ENCODE measurements around the gene GUCY2C. TPM values are rescaled to one million over a fixed set of nuclear protein-coding genes. Genes with fewer than 3 reads are reported as not detected.
A peak's percentile ranks its signal among the peaks of the same experiment; 100 is the strongest.

The GUCY2C gene
- polyA plus RNA-seq, 1 experiment, result not detected

DNA sequence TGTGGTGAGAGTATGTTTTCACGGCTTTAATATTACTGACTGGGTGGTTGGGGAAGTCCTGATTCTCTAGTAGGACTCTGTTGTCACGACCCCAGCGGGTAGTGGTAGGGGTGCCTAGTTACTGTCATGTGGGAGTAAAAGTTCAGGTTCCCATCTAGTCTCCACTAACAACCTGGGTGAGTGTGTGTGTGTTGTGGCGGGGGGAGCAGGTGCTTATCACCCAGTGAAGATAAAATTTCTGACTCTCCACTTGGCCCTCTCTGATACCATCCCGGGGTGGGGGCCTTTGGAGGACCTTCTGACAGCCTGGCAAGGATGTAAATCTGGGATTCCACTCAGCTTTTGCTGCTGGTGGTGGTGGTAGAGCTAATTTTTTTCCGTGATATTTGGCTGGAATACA is 35.4 kb upstream of the GUCY2C start:
- TF ChIP-seq, protein P1, sequence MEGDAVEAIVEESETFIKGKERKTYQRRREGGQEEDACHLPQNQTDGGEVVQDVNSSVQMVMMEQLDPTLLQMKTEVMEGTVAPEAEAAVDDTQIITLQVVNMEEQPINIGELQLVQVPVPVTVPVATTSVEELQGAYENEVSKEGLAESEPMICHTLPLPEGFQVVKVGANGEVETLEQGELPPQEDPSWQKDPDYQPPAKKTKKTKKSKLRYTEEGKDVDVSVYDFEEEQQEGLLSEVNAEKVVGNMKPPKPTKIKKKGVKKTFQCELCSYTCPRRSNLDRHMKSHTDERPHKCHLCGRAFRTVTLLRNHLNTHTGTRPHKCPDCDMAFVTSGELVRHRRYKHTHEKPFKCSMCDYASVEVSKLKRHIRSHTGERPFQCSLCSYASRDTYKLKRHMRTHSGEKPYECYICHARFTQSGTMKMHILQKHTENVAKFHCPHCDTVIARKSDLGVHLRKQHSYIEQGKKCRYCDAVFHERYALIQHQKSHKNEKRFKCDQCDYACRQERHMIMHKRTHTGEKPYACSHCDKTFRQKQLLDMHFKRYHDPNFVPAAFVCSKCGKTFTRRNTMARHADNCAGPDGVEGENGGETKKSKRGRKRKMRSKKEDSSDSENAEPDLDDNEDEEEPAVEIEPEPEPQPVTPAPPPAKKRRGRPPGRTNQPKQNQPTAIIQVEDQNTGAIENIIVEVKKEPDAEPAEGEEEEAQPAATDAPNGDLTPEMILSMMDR (IDR thresholded peaks at IDR 0.05; ENCODE audit: low read depth, low read length), result no peak
- Histone ChIP-seq H3K27me3 (ENCODE audit: control insufficient read depth, insufficient read depth, low read length) (no peaks in the 10 kb centered on the region), H3K9me3 (ENCODE audit: control insufficient read depth, insufficient read depth, low read length) (no peaks in the 10 kb centered on the region), H3K27ac (ENCODE audit: low read depth, low read length) (no peak overlapping the region), H3K4me3 (ENCODE audit: low read depth, low read length) (no peak overlapping the region)
- CTCF ChIA-PET, result no interaction called here
- POLR2A ChIA-PET, result no interaction called here
- DNase-seq (ENCODE audit: low read depth, low spot score), result no peak

DNA sequence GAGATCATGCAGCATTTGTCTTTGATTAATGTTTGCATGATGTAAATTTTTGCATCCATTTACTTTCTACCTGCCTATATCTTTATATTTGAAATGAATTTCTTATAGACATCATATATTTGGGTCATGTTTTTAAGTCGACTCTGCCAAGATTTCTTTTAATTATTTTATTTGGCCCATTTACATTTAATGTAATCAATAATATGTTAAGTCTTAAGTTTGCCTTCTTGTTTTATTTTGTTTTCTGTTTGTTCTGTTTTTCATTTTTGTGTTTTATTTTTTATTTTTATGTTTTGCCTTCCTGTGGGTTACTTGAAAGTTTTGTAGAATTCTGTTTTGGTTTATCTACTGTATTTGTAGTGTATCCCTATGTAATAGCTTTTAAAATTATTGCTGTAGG is 33.2 kb upstream of the GUCY2C start:
- CTCF ChIA-PET, result interaction anchor here (1.0 kb wide), 1 partner anchor 266 kb away, joined by 3 read pairs; no protein-coding TSS in a partner anchor
- no peak for DNase-seq (ENCODE audit: low read depth, low spot score)
- Histone ChIP-seq H3K27me3 (ENCODE audit: control insufficient read depth, insufficient read depth, low read length) (no peaks in the 10 kb centered on the region), H3K27ac (ENCODE audit: low read depth, low read length) (no peak overlapping the region), H3K9me3 (ENCODE audit: control insufficient read depth, insufficient read depth, low read length) (no peaks in the 10 kb centered on the region), H3K4me3 (ENCODE audit: low read depth, low read length) (no peak overlapping the region)
- TF ChIP-seq, protein P1 (IDR thresholded peaks at IDR 0.05; ENCODE audit: low read depth, low read length), result no peak
- POLR2A ChIA-PET, result no interaction called here

DNA sequence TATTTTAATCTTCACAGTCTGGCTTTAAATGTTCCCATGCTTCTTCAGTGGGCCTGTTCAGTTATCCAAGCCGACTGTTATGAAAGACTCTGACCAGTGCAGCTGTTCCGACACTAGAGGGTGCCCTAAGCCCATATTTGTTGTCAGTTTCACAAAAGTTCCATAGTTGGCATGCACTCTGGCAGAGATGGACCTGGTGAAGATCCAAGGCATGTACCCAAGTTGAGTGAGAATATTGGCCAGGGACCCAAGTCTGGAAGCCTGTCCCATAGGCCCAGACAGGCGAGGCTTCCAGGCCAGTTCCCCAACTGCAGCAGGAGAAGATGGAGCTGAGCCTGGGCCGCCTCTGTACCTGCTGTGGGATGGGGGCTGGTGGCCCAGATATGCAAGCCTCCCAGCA is 27.4 kb upstream of the GUCY2C start:
- ChIA-PET CTCF (interaction anchor here (0.7 to 2.0 kb wide), 12 partner anchors 10 to 545 kb away, joined by 3 to 14 read pairs (median 4); partner anchors contain the start of gene RERG), POLR2A (no interaction called here)
- H3K4me3 ChIP-seq (ENCODE audit: low read depth, low read length), result no peak overlapping the region
- no peak overlapping the region for H3K27ac ChIP-seq (ENCODE audit: low read depth, low read length)
- peak; percentile 11 for DNase-seq (ENCODE audit: low read depth, low spot score)
- TF ChIP-seq, protein P1 (IDR thresholded peaks at IDR 0.05; ENCODE audit: low read depth, low read length), result peak; percentile 75
- H3K27me3 ChIP-seq (ENCODE audit: control insufficient read depth, insufficient read depth, low read length), result no peaks in the 10 kb centered on the region
- no peaks in the 10 kb centered on the region for H3K9me3 ChIP-seq (ENCODE audit: control insufficient read depth, insufficient read depth, low read length)

DNA sequence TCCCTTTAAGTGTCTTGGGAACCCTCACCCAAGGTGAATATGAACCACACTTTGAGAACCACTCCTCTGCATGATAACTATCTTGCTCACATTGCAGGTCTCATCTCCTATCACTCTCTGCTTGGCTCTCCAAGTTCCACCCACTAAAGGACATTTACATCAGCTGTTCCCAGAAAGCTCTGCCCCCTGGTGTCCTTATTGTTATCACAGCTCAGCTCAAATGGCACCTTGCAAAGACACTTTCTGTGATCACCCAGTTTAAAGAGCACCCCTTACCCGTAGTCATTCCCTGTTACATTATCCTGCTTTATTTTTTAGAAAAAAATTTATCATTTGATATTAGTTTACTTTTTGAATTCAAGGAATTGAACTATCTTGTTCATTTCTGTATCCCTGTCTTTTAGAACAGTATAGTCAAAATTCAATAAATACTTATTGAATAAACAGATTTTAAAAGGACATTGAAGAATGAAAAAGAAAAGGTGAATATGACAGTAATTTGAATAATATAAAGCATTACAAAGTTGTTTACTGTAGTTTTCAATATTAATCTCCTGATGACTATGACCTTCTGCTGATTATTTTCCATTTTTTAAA is 20.5 kb upstream of the GUCY2C start:
- DNase-seq (ENCODE audit: low read depth, low spot score), result no peak
- TF ChIP-seq, protein P1 (IDR thresholded peaks at IDR 0.05; ENCODE audit: low read depth, low read length), result peak; percentile 63
- ChIA-PET POLR2A (no interaction called here), CTCF (interaction anchor here (0.7 to 3.3 kb wide), 5 partner anchors 39 to 478 kb away, joined by 3 to 43 read pairs (median 4); no protein-coding TSS in a partner anchor)
- Histone ChIP-seq H3K9me3 (ENCODE audit: control insufficient read depth, insufficient read depth, low read length) (no peaks in the 10 kb centered on the region), H3K27ac (ENCODE audit: low read depth, low read length) (no peak overlapping the region), H3K27me3 (ENCODE audit: control insufficient read depth, insufficient read depth, low read length) (no peaks in the 10 kb centered on the region), H3K4me3 (ENCODE audit: low read depth, low read length) (no peak overlapping the region)

DNA sequence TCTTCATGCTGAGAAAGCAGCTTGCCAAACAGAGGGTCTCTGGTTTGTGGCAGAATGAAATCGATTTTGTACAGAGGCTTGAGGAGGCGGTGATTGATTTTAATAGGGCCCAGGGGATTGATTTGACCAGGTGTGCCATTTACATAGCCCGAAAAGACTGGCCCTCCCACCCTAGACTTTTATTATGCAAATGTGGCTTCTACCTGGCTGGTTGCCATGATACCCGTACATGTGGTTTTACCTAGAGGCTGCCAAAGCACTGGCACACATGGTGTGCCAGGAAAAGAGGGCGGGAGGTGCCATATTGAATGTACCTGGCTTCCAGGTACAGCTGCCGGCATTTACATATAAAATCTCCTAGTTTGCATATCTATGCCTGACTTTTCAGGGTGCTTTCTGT is 18.0 kb upstream of the GUCY2C start:
- Histone ChIP-seq H3K9me3 (ENCODE audit: control insufficient read depth, insufficient read depth, low read length) (no peaks in the 10 kb centered on the region), H3K27me3 (ENCODE audit: control insufficient read depth, insufficient read depth, low read length) (no peaks in the 10 kb centered on the region), H3K4me3 (ENCODE audit: low read depth, low read length) (no peak overlapping the region), H3K27ac (ENCODE audit: low read depth, low read length) (no peak overlapping the region)
- CTCF ChIA-PET, result interaction anchor here (2.9 to 3.3 kb wide), 2 partner anchors 86 to 476 kb away, joined by 16 to 43 read pairs; no protein-coding TSS in a partner anchor
- TF ChIP-seq, protein P1 (IDR thresholded peaks at IDR 0.05; ENCODE audit: low read depth, low read length), result no peak
- POLR2A ChIA-PET, result no interaction called here
- DNase-seq (ENCODE audit: low read depth, low spot score), result no peak
